Epithelial cell of prostate (primary cell): Measurements from ENCODE around the gene TAF1D.
A peak's percentile ranks its signal among the peaks of the same experiment; 100 is the strongest.
"Not testable (repeated sequence)": the region's sequence is repeated elsewhere in the genome, so short reads cannot be mapped to it uniquely, and the experiment has no call there.

Source experiments
- DNase-seq: peaks from one replicate; pipeline ENCODE4 v3.0.0-alpha.2; 2011; ENCODE audit warnings: low read depth, low spot score
- H3K27ac ChIP-seq: fragments of 450-650 bp; 2 replicates; pipeline ENCODE4 v1.5.1; 2017; ENCODE audit warnings: mild to moderate bottlenecking

TAF1D gene, protein sequence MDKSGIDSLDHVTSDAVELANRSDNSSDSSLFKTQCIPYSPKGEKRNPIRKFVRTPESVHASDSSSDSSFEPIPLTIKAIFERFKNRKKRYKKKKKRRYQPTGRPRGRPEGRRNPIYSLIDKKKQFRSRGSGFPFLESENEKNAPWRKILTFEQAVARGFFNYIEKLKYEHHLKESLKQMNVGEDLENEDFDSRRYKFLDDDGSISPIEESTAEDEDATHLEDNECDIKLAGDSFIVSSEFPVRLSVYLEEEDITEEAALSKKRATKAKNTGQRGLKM

DNA sequence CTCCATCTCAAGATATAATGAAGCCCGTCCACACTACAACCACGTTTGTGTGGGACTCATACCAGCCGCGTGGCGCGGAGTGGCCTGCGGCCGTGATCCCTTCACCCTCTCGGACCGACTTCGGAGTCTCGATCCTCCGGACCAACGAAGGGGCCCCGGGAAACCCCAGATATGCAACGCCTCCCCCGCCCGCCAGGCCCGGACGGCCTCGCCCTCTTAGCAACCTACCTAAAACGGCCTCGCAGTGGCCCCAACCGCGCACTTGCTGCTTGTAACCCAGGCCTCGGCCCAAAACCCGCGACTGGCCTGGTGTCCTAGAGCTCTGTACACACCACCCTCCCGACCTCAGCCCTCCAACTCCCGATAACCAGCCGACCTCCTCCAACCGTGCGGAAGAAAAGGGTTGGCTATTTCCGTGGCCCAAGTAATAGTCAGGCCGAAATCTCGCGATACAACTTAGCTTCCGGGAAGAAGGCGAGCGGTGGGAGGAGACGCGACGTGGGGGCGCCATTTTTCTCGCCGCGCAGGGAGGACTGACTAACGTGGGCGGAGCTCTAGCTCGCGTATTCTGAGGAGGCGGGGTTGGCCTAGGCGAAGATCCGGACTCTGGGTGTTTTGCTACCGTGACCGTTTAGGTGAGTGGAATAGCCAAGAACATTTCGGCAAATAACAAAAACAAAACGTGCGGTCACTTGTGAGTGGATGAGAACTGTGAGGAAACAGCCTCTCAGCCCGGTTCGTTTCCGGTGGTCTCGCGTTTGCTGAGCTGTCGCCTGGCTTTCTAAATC, at the start of gene TAF1D, which contains the start of gene C11orf54:
Gene TAF1D, minus strand, starts transcription at position 402 of the 788 bp plus-strand sequence. CDS start 2,191 bp downstream, outside the sequence.
Gene C11orf54, plus strand, starts transcription at position 579 of the 788 bp plus-strand sequence. CDS start 5,722 bp downstream, outside the sequence.
- DNase-seq: peak; percentile 88
- H3K27ac ChIP-seq: peak within 1 kb of the TSS; percentile 95

DNA sequence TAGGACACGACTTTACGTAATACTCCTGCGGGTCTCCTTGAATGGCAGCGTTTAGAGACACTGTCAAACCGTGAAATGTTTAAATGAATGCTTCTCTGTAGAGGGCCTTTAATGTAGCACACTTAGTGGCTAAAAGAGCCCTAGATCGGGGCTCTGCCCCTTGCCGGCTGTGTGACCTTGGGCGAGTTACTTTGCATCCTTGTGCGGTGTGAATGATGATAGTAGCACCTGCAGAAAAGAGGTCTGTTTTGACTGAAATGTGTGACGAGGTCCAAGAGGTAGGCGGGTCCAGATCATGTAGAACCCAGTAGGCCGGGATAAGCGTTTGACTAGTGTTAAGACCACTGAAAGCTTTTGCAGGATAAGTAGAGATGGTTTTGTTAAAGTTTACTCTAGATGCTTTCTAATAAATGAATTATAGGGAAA, 43.7 kb upstream of the TAF1D start:
- DNase-seq: no peak
- peak overlapping the region; percentile 89 for H3K27ac ChIP-seq

DNA sequence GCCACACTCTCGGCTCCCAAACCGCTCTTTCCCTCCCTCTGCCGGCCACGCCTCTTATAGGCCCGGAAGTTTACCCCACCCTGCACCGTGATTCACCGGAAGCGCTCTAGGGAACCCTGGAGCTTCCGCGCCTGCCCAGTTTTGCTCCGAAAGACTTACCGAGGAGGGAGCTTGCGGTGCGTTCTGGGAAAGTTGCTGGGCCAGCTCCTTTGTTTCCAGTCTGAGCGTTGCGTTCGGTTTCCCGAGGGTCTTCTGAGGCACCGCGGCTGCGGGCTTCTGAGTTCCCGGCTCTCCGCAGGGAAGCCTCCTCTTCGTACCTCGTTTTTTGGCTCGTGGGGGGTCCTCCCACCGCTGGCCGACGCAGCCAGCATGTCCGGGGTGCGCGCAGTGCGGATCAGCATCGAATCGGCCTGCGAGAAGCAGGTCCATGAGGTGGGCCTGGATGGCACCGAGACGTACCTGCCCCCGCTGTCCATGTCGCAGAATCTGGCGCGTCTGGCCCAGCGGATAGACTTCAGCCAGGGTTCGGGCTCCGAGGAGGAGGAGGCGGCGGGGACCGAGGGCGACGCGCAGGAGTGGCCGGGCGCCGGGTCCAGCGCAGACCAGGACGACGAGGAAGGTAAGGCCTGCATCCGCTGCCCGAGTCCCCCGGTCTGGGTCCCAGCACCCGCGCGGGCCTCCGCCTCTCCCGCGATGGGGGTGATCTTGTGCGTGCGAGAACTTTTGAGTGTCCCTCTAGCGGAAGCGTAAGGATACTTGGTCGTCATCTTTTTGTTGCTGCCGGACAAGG, 43.0 kb upstream of the TAF1D start, which contains the start of gene MED17:
Gene MED17, plus strand, starts transcription at position 138 of the 790 bp plus-strand sequence. Its CDS starts 232 bp downstream, at position 370.
- DNase-seq: peak; percentile 65
- peak within 1 kb of the TSS; percentile 89 for H3K27ac ChIP-seq

DNA sequence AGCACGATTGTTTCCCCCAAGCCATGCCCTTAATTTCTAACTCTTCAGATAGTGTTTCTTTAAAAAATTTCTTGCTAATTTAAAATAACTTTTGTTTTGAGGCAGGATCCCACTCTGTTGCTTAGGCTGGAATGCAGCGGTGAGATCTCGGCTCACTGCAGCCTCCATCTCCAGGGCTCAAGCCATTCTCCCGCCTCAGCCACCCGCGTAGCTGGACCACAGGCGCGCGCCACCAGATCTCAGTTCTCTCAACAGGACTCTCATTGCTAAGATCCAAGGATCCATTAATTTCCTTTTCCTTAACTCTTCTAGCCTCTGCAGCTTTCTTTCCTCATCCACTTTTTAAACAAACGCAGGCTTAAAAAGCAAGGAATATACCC, 42.5 kb upstream of the TAF1D start:
- H3K27ac ChIP-seq: peak overlapping the region; percentile 89
- DNase-seq: no peak

DNA sequence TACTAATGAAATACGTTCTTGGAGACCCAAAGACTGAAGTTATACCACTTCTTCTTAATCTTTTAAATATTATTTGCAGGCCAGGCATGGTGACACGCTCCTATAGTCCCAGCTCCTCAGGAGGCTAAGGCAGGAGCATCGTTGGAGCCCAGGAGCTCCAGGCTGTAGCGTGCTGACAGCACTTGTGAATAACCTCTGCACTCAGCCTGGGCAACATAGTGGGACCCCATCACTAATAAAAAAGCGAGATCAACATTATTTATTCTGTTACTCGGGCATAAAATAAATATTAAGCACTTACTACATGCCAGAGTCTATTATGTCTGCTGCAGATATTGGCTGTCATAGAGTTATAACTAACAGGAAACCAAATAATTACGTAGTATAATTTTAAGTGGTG, 42.1 kb upstream of the TAF1D start:
- no peak overlapping the region for H3K27ac ChIP-seq
- no peak for DNase-seq

DNA sequence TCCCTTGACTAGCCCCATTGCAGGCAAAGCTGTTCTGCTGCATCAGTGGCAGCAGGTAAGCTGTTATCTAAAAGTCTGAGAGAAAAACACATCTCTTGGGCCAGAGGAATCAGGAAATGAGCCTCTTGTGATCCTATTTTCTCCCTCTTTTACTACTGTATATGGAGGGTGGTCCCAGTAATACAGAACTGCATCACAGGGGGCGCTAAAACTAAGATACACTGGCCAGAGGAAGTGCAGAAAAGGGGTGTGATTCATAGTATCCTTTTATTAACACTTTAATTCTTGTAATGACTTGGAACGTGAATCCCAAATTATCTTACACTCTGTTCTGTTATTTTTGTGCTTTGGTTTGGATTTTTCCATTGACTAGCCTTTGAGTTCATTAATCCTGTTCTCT, 34.0 kb upstream of the TAF1D start:
- no peak for DNase-seq
- no peak overlapping the region for H3K27ac ChIP-seq

DNA sequence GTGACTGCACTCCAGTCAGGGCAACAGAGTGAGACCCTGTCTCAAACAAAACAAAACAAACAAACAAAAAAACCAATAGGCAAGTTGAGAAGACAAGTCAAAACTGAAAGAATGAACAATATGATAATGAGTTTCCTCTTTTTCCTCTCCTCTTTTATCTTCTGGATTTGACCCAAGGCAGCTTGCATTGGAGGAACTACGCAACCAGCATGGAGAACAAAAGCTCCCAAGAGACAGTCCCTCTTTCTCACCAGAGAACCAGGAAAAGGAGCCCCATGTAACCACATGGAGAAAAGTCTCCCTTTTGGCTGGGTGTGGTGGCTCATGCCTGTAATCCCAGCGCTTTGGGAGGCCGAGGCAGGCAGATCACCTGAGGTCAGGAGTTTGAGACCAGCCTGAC, 33.3 kb upstream of the TAF1D start:
- not testable (repeated sequence) for DNase-seq, H3K27ac ChIP-seq

DNA sequence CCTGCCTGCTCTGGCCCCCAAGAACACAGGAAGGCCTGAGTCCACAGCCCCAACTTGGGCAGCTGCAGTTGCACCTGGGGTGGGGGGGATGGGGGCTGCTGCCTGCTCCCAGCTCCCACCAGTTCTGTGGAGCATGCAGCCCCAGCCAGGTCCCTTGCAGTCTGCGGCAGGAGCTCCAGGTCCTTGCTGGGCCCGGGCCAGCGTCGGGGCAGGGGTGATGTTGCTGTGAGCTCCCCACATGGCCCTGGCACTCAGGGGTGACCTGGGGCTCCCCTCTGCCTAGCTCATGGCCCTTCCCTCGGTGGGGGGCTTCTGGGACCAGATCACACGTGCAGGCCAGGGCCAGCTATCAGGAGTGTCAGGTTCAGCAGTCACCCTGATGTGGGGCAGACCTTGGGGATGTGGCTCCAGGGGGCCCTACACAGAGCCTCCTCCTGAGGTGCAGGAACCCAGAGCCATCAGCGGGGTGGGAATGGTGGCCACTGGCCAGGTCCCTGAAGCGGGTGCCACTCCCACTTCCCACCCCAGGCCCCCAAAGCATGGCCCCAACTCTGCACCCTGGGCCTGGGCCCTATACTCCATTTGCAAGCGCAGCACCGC, 32.4 kb upstream of the TAF1D start:
- no peak overlapping the region for H3K27ac ChIP-seq

DNA sequence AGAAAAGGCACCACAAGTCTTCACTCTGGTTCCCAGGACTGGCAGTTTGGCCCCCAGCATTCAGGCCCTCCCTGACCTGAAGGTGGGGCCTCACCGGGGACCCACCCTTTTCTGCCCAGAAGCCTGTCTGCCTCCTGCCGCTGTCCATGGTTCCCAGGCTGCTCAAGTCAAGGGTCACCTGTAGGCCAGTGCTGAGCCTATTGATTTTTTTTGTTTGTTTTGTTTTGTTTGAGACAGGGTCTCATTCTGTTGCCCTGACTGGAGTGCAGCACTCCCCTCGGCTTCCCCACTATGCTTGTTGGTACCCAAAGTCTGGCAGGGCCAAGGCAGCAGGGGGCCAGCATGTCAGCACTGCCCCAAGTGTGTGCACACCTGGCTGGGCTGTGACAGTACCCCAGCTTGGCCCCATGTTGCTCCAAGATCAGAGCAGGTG, 31.8 kb upstream of the TAF1D start:
- no peak for DNase-seq
- no peak overlapping the region for H3K27ac ChIP-seq

More for the DNA sequence above, 32.4 kb upstream of the TAF1D start:
- DNase-seq: no peak

DNA sequence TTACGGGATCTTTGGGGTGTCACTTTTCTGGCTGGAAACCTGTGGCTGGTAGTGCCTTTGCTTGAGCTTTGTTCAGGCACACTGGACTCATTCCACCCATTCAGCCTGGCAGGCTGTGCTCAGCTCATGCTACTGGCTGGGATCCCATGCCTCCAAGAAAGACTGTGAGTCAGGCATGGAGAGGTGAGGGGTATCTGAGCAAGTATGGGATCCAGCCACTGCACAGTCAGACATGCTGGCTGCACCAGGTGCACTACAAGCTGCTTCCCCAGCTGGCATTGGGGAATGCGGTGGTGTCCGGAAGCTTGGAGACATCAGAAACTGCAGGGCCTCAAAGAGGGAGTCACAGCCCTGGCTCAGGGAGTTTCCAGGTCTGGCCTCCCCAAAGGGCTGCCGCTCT, 30.8 kb upstream of the TAF1D start:
- no peak overlapping the region for H3K27ac ChIP-seq
- no peak for DNase-seq

DNA sequence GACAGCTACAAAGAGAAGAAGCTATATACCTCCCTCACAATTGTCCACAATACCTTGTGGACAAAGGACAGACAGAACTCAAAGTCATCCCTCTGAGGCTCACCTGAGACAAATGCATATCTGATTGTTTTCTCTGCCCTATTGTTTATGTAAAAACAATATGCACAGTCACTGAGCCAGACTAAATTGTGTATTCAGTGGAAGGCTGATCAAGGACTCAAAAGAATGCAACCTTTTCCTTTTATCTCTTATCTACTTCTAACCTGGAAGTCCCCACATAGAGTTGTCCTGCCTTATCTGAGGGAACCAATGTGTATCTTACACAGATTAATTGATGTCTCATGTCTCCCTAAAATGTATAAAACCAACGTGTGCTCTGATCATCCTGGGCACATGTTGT, 28.9 kb upstream of the TAF1D start:
- no peak for DNase-seq
- no peak overlapping the region for H3K27ac ChIP-seq

DNA sequence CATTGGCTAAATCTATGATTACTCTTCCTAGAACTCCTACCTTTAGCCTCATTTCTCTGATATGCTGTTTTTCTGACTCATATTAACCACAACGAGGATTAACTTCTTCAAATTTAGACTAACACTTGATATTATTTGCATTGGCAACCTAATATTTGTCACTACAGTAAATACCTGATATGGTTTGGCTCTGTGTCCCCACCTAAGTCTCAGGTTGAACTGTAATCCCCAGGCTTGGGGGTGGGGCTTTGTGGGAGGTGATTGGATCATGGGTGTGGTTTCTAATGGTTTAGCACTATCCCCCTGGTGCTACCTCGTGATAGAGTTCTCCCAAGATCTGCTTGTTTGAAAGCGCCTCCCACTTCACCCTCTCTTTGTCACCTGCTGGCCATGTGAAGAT, 25.7 kb upstream of the TAF1D start:
- H3K27ac ChIP-seq: no peak overlapping the region
- no peak for DNase-seq

DNA sequence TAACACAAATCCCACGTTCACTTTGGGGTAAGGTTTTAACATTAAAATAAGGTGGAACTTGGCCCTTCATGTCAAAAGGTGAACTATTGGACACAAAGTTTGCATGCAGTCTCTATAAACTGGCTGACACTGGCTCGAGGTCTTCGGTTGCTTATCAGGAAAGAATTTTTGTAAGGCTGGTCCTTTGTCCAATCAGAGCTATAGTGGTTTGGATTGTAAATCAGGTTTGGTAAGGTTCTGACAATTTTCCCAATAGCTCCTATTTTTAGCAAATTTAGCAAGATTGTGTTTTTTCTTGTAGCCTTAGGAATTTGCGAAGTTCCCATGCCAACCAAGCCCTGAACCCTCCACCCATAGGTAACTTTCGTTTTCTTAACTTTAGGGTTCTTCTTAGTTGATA, 25.2 kb upstream of the TAF1D start:
- H3K27ac ChIP-seq: no peak overlapping the region
- DNase-seq: no peak

DNA sequence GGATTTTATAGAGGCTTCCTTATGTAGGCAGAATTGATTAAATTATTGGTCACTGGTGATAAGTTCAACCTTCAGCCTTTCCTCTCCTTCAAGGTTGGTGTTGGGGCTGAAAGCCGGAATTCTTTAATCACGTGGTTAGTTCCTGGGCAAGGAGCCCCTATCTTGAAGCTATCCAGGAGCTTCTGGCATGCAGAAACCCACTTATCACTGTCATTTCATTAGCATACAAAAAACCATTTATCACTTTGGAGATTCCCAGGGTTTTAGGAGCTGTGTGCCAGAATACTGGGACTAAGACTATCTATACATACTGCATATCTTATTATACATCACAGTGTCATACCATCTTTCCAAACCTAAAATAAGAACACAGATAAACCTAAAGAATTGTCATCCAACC, 24.3 kb upstream of the TAF1D start:
- H3K27ac ChIP-seq: no peak overlapping the region
- DNase-seq: no peak

DNA sequence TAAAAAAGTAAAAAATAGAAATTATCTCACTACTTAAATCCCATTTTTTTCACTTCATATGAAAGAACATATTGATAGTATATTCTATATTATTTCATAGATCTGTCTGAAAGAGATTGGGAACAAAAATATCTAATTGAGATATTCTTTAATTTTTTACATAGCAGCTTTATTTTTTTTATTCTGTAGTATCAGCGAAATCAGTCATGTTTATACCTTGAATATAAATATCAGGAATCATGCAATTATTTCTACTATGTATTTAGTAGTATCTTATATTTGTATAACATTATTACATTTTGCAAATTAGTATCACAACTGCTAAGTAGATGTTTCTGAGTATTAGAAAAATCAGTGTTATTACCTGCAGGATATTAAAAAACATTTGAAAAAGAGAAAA, 20.6 kb upstream of the TAF1D start:
- no peak for DNase-seq
- no peak overlapping the region for H3K27ac ChIP-seq

DNA sequence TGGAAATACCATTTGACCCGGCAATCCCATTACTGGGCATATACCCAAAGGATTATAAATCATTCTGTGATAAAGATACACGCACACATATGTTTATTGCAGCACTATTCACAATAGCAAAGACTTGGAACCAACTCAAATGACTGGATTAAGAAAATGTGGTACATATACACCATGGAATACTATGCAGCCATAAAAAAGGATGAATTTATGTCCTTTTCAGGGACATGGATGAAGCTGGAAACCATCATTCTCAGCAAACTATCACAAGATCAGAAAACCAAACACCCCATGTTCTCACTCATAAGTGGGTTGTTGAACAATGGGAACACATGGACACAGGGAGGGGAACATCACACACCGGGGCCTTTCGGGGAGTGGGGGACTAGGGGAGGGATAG, 17.8 kb upstream of the TAF1D start:
- not testable (repeated sequence) for H3K27ac ChIP-seq, DNase-seq

DNA sequence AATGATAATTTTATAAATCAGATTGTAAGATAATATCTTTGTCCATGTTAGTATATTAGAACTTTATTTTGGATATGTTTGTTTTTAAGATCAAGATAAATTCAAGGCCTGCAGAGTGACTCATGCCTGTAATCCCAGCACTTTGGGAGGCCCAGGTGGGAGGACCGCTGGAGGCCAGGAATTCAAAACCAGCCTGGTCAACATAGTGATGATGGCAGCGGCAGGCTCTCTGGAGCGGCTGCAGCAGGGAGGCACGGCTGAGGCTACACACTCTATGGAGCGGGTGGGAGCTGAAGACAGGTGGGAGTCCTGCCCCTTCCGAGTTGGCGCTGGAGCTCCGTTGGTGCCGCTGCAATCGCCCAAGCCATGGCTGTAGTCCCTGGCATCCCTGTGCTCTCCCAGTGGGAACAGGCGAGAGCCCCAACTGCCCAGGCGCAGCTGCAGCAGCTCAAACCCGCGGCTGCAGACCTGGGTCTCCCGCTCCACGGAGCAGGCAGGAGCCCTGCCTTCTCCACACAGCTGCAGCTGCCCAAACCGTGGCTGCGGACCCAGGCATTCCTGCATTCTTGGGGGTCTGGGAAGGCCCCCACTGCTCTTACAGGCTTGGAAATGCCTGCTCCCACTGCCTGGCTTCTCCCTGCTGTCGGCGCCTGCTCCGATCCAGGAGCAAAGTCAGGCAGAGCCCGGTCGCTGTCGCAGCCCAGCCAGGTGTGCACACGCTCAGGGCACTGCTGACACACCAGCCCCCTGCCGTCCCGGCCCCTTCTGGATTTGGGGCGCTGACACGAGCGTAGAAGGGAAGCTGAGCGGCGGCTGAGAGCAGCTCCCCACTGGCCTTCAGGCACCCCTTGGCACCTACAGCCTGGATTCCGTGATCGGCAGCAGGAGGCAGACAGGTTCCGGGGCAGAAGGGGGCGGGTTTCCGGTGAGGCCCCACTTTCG, 16.9 kb upstream of the TAF1D start:
- DNase-seq: no peak
- H3K27ac ChIP-seq: no peak overlapping the region

DNA sequence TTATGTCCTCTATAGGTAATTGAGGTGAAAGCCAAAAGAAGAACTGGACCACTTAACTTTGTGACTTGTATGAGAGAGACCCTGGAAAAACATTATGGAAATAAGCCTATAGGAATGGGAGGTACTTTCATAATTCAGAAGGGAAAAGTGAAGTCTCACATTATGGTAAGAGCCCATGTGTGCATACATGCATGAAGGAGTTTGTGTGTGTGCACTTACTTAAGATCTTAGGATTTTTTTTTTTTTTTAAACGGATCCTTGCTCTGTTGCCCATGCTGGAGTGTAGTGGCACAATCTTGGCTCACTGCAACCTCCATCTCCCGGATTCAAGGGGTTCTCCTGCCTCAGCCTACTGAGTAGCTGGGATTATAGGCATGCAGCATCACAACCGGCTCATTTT, 16.0 kb upstream of the TAF1D start:
- H3K27ac ChIP-seq: no peak overlapping the region
- no peak for DNase-seq

DNA sequence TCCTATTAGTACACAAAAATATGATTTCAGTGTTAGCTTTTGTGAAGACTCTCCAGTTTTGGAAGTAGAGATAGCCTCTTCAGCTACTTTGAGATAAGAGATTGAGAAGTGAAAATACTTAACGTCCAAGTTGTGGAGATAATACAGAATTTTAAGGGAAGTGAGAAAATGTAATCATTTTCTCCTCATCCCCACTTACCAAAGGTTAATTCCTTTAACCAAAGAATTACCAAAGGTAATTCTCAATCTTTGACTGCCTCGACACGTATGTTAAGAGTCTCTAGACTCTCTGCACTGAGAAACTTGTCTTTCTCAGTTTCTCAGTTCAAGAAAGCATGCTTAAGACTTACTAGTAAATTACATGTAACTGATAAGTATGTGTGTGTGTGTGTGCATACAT, 15.5 kb upstream of the TAF1D start:
- no peak overlapping the region for H3K27ac ChIP-seq
- DNase-seq: no peak
